Right lobe of liver (tissue), 4 donors: ENCODE results near the gene MSH3.

Experiments used
- POLR2A ChIP-seq: fragments of 450-650 bp; IDR thresholded peaks from one replicate; pipeline ENCODE4 v1.6.1; 2017; ENCODE audit warnings: antibody characterized with exemption, mild to moderate bottlenecking
- TF ChIP-seq, protein P1 (sequence below), 4 donors: fragments of 200-600 bp in 3 of 4; fragments of 450-650 bp in 1 of 4; IDR thresholded peaks; one replicate each; pipeline versions ENCODE4 v1.5.1 to v1.8.0; 2016 to 2022; ENCODE audit warnings: antibody characterized with exemption in 4 of 4, mild to moderate bottlenecking in 2 of 4
- donor health status: DM: no; HTN: no; CAD: no.
- donor health status: DM: no; HTN: no; CAD: no.
- donor health status: DM: no; HTN: yes; CAD: no.

DNA sequence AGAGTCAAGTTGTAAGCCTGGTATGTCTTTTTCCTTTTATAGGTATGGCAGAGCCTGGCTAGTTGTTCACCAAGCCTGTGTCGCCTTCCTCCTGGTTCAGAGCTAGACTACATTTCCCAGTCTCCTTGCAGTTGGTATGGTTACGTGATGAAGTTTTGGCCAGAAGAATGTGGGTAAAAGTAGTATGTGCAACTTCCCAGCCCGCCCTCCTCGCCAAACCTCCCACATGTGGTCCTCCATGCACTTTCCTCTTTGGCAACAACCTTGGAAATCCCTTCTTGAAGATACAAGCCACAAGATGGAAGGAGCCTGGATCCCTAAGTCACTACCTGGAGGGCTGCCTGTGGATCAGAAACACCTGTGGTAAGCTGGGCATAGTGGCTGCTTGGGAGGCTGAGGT lies 36.0 kb upstream of the MSH3 start:
- no peak for TF ChIP-seq POLR2A
- TF ChIP-seq, protein P1, sequence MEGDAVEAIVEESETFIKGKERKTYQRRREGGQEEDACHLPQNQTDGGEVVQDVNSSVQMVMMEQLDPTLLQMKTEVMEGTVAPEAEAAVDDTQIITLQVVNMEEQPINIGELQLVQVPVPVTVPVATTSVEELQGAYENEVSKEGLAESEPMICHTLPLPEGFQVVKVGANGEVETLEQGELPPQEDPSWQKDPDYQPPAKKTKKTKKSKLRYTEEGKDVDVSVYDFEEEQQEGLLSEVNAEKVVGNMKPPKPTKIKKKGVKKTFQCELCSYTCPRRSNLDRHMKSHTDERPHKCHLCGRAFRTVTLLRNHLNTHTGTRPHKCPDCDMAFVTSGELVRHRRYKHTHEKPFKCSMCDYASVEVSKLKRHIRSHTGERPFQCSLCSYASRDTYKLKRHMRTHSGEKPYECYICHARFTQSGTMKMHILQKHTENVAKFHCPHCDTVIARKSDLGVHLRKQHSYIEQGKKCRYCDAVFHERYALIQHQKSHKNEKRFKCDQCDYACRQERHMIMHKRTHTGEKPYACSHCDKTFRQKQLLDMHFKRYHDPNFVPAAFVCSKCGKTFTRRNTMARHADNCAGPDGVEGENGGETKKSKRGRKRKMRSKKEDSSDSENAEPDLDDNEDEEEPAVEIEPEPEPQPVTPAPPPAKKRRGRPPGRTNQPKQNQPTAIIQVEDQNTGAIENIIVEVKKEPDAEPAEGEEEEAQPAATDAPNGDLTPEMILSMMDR (IDR thresholded peaks at IDR 0.05), result no peak
